Pancreas (tissue), 10 donors: Measurements from ENCODE around the gene BRWD1. TPM values are rescaled to one million over a fixed set of nuclear protein-coding genes. Genes with fewer than 3 reads are reported as not detected.
"Not testable (repeated sequence)": the region's sequence is repeated elsewhere in the genome, so short reads cannot be mapped to it uniquely, and the experiment has no call there.

Experiments
- ATAC-seq, 4 donors: fragments of 200-7000 bp; cut with Tn5 transposase; one replicate each; pipeline versions ENCODE4 v1.8.0 to v1.9.1; 2020; ENCODE audit warnings: mild to moderate bottlenecking in 4 of 4, moderate library complexity in 4 of 4
- DNase-seq, 6 donors: peaks; one replicate each; pipeline ENCODE4 v3.0.0-alpha.2; 2020
- FAIRE-seq: peaks from 2 replicates; lab custom pipeline; 2012; peaks lifted over from hg19 to GRCh38; lab: Jason Lieb, UNC
- H3K27ac ChIP-seq, 4 donors: fragments of 200-600 bp; sonication (generic); 1 replicate in 3 of 4; 2 replicates in 1 of 4; pipeline versions ENCODE4 v1.5.0 to v1.8.0; 2020
- H3K27me3 ChIP-seq, 4 donors: fragments of 200-600 bp; one replicate each; pipeline ENCODE4 v1.8.0; 2021
- H3K36me3 ChIP-seq, 3 donors: fragments of 200-600 bp; sonication (generic) in 1 of 3; one replicate each; pipeline versions ENCODE4 v1.5.0 to v1.8.0; 2020 to 2021
- H3K4me1 ChIP-seq, 3 donors: fragments of 200-600 bp; one replicate each; pipeline ENCODE4 v1.8.0; 2021
- H3K4me3 ChIP-seq, 4 donors: fragments of 200-600 bp; sonication (generic) in 2 of 4; one replicate each; pipeline versions ENCODE4 v1.5.0 to v1.8.0; 2020 to 2021
- H3K9me3 ChIP-seq, 4 donors: fragments of 200-600 bp; one replicate each; pipeline ENCODE4 v1.8.0; 2021
- CTCF ChIP-seq, 4 donors: fragments of 200-600 bp; sonication (generic) in 3 of 4; IDR thresholded peaks; one replicate each; pipeline versions ENCODE4 v1.5.0 to v1.8.0; 2021; ENCODE audit warnings: antibody characterized with exemption in 4 of 4
- WGBS, 2 donors: extraction: QIAGEN DNeasy Blood & Tissue Kit; methylation state at CpG; one replicate each; pipeline ENCODE4 v1.1.7; 2013; 5-methylcytosine and 5-hydroxymethylcytosine counted together
- intact Hi-C, 3 donors: fragments of 100-400 bp; cut with DNase I; formaldehyde crosslinking; loops; one replicate each; pipeline versions ENCODE4 v1.11.1 to v1.14.2; 2022
- polyA plus RNA-seq, 2 donors: library from polyadenylated mRNA; stranded (reverse); fragments of 200-250 nt; gene quantifications; one replicate each; pipeline ENCODE4 v1.2.3, GENCODE V29; 2013
- total RNA-seq, 6 donors: library from RNA; stranded (reverse); fragmentation: NEBNext Ultra II Directional in 4 of 6; extraction: Animal tissue kit (Norgen Biotek cat#: 25700) in 4 of 6; gene quantifications; one replicate each; pipeline versions ENCODE4 v1.2.1 to v1.2.4, GENCODE V29; 2021 to 2023
- donor health status: healthy with polysubstance abuse.
- donor health status: DM: no; HTN: no; CAD: no; lungs with moderate emphysema.
- donor health status: DM: no; HTN: no; CAD: no.
- donor health status: control.
- donor health status: control.
- donor health status: Bipolar disorder and iron deficiency.
- donor health status: DM: yes; HTN: yes; CAD: no.
- donor health status: DM: no; HTN: no; CAD: no.
- donor health status: DM: no; HTN: no; CAD: no.
- donor health status: DM: yes; HTN: yes; CAD: no.

BRWD1 gene
- total and polyA plus RNA-seq, 8 donors = 7.4 to 31.7 (median 22.5) TPM

- intact Hi-C loops = no loop called here
- FAIRE-seq (no peak), DNase-seq (no peak), ATAC-seq (no peak)
- WGBS, 2 donors = 94 to 95% methylated on average over 7 of the region's 7 CpGs
- H3K27ac ChIP-seq = no peak overlapping the region
- H3K27me3 ChIP-seq = no peaks in the 10 kb centered on the region
- no peak overlapping the region for H3K4me3 ChIP-seq
- no peak for TF ChIP-seq CTCF (IDR thresholded peaks at IDR 0.05)
- H3K4me1 ChIP-seq = peaks cover 0 to 5% (median 0%) of the 10 kb centered on the region in 3 donors
- peaks cover 0 to 3% (median 0%) of the 10 kb centered on the region in 3 donors for H3K36me3 ChIP-seq
- H3K9me3 ChIP-seq = no peaks in the 10 kb centered on the region
These were observed 92.0 kb downstream of the BRWD1 start for GRCh38 chr21:39221282-39221996.

GRCh38 chr21:39220875-39221274 lies 92.6 kb downstream of the BRWD1 start:
- H3K4me3 ChIP-seq, H3K4me1 ChIP-seq, DNase-seq, intact Hi-C loops, H3K27me3 ChIP-seq, ATAC-seq, H3K9me3 ChIP-seq, H3K36me3 ChIP-seq, FAIRE-seq, H3K27ac ChIP-seq: not testable (repeated sequence)
- WGBS, 2 donors = 100% methylated on average over 2 of the region's 2 CpGs

DNA sequence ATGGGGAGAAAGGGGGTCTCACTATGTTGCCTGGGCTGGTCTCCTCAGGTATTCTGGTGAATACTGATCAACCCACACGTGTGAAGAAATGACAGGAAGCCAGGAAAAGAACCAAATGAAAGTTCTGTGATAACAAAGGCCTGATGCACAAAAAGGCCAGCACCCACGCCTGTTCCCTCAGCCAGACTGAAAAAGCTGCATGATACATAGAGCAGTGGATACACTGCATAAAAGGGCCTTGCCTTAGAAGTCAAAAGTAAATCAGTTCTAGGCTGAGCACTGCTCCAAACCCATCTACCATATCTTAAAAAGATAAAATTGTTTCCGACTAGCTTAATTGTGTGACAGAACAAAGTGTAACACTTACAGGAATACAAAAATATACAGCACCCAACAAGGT lies 93.3 kb downstream of the BRWD1 start:
- Histone ChIP-seq H3K27ac (no peak overlapping the region), H3K9me3 (no peaks in the 10 kb centered on the region), H3K36me3 (peaks cover 0 to 3% (median 0%) of the 10 kb centered on the region in 3 donors), H3K4me3 (no peak overlapping the region), H3K27me3 (no peaks in the 10 kb centered on the region), H3K4me1 (peaks cover 0 to 5% (median 0%) of the 10 kb centered on the region in 3 donors)
- intact Hi-C loops = no loop called here
- ATAC-seq (no peak), DNase-seq (no peak), FAIRE-seq (no peak)
- 70 to 82% methylated on average over 3 of the region's 3 CpGs for WGBS, 2 donors
- TF ChIP-seq CTCF (IDR thresholded peaks at IDR 0.05) = no peak

- 27 to 33% methylated on average over 4 of the region's 4 CpGs for WGBS, 2 donors
- peak in 2 of 4 donors; percentile 33 to 58 for ATAC-seq
- no peak for FAIRE-seq
These were observed 95.4 kb downstream of the BRWD1 start for GRCh38 chr21:39218082-39218409.

More at GRCh38 chr21:39218082-39218409, 95.4 kb downstream of the BRWD1 start:
- peaks cover 0 to 3% (median 0%) of the 10 kb centered on the region in 3 donors for H3K36me3 ChIP-seq
- no peaks in the 10 kb centered on the region for H3K27me3 ChIP-seq
- H3K27ac ChIP-seq = no peak overlapping the region
- DNase-seq = no peak
- peaks cover 0 to 5% (median 0%) of the 10 kb centered on the region in 3 donors for H3K4me1 ChIP-seq
- H3K9me3 ChIP-seq = no peaks in the 10 kb centered on the region
- intact Hi-C loops = no loop called here
- TF ChIP-seq CTCF (IDR thresholded peaks at IDR 0.05) = no peak
- no peak overlapping the region for H3K4me3 ChIP-seq
